Endothelial cell of umbilical vein (primary cell): ENCODE measurements around the gene CAPNS2.

Experiments used
- EZH2 ChIP-seq: IDR thresholded peaks from 2 replicates; pipeline ENCODE4 v1.6.1; 2012; ENCODE audit warnings: borderline replicate concordance, low read depth, mild to moderate bottlenecking, moderate library complexity, low read length, inconsistent platforms; ENCODE audit not compliant: severe bottlenecking
- POLR2AphosphoS5 ChIP-seq: IDR thresholded peaks from 2 replicates; pipeline ENCODE4 v1.6.1; 2012; ENCODE audit warnings: low read depth, mild to moderate bottlenecking, control low read depth, low read length, moderate library complexity; ENCODE audit not compliant: insufficient read depth
- TF ChIP-seq, protein P1 (sequence below), 2 donors: IDR thresholded peaks; 1 replicate in 1 of 2; 2 replicates in 1 of 2; pipeline ENCODE4 v1.5.1; 2011; ENCODE audit warnings: low read length in 2 of 2, mild to moderate bottlenecking in 2 of 2, moderate library complexity in 2 of 2, control low read depth in 1 of 2, inconsistent platforms in 1 of 2, low read depth in 1 of 2; ENCODE audit not compliant: insufficient read depth in 1 of 2; ENCODE audit errors: extremely low read depth in 1 of 2

GRCh38 chr16:55561319-55561848, 5.1 kb upstream of the CAPNS2 start:
- TF ChIP-seq EZH2 (no peak), POLR2AphosphoS5 (no peak)
- TF ChIP-seq, protein P1, sequence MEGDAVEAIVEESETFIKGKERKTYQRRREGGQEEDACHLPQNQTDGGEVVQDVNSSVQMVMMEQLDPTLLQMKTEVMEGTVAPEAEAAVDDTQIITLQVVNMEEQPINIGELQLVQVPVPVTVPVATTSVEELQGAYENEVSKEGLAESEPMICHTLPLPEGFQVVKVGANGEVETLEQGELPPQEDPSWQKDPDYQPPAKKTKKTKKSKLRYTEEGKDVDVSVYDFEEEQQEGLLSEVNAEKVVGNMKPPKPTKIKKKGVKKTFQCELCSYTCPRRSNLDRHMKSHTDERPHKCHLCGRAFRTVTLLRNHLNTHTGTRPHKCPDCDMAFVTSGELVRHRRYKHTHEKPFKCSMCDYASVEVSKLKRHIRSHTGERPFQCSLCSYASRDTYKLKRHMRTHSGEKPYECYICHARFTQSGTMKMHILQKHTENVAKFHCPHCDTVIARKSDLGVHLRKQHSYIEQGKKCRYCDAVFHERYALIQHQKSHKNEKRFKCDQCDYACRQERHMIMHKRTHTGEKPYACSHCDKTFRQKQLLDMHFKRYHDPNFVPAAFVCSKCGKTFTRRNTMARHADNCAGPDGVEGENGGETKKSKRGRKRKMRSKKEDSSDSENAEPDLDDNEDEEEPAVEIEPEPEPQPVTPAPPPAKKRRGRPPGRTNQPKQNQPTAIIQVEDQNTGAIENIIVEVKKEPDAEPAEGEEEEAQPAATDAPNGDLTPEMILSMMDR (IDR thresholded peaks at IDR 0.05; ENCODE audit: extremely low read depth in 1 of 2, insufficient read depth in 1 of 2, low read depth in 1 of 2, low read length in 2 of 2): no peak
